Measurements from ENCODE around the gene ATP10A.

- no peak for TF ChIP-seq ZBTB43 (CRISPR knock-in tag; IDR thresholded peaks at IDR 0.05)
- TF ChIP-seq NFE2L1 (CRISPR knock-in tag; IDR thresholded peaks at IDR 0.05), result no peak
- TF ChIP-seq GTF2I (CRISPR knock-in tag; conservative IDR thresholded peaks at IDR 0.05), result no peak
- TF ChIP-seq, protein P1, sequence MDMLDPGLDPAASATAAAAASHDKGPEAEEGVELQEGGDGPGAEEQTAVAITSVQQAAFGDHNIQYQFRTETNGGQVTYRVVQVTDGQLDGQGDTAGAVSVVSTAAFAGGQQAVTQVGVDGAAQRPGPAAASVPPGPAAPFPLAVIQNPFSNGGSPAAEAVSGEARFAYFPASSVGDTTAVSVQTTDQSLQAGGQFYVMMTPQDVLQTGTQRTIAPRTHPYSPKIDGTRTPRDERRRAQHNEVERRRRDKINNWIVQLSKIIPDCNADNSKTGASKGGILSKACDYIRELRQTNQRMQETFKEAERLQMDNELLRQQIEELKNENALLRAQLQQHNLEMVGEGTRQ (CRISPR knock-in tag; IDR thresholded peaks at IDR 0.05), result no peak
- TF ChIP-seq E2F5 (CRISPR knock-in tag; IDR thresholded peaks at IDR 0.05), result no peak
- TF ChIP-seq ELF4 (CRISPR knock-in tag; IDR thresholded peaks at IDR 0.05; ENCODE audit: low read depth), result no peak
- TF ChIP-seq NFATC4 (CRISPR knock-in tag; IDR thresholded peaks at IDR 0.05), result no peak
- no peak for TF ChIP-seq CTCF (IDR thresholded peaks at IDR 0.05)
- TF ChIP-seq ZNF121 (CRISPR knock-in tag; IDR thresholded peaks at IDR 0.05), result no peak
- no peak for TF ChIP-seq STAT6 (CRISPR knock-in tag; conservative IDR thresholded peaks at IDR 0.05; ENCODE audit: low read depth)
- TF ChIP-seq RORB (CRISPR knock-in tag; IDR thresholded peaks at IDR 0.05), result no peak
These were observed 11.3 kb upstream of the ATP10A start for GRCh38 chr15:25874379-25874778.

Data from WTC11 (cell line).